Activated T-helper 1 cell treated with anti-CD3 and anti-CD28 coated beads, Interleukin-12 subunit alpha, Interleukin-12 subunit beta, Interleukin-2, Interleukin-4 antibody, amounts not matched to agents 30 ng/mL and 10 ng/mL and 1 ng/mL, durations not matched to agents 14 hours and 24 hours and 36 hours (primary cell): ENCODE measurements around the gene F13A1. TPM values are rescaled to one million over a fixed set of nuclear protein-coding genes. Genes with fewer than 3 reads are reported as not detected.
"Not testable (repeated sequence)": the region's sequence is repeated elsewhere in the genome, so short reads cannot be mapped to it uniquely, and the experiment has no call there.

Experiments
- DNase-seq: peaks from one replicate; pipeline ENCODE4 v3.0.0; 2021; ENCODE audit warnings: low spot score
- H3K27ac Mint-ChIP-seq: one replicate; pipeline ENCODE4 v1.8.0; 2021; ENCODE audit warnings: mild to moderate bottlenecking, mixed read lengths
- H3K27me3 Mint-ChIP-seq: one replicate; pipeline ENCODE4 v1.8.0; 2022; ENCODE audit warnings: mild to moderate bottlenecking, moderate library complexity, mixed read lengths; ENCODE audit not compliant: insufficient read depth
- H3K36me3 Mint-ChIP-seq: one replicate; pipeline ENCODE4 v1.8.0; 2021; ENCODE audit warnings: low read depth, mixed read lengths
- H3K4me1 Mint-ChIP-seq: one replicate; pipeline ENCODE4 v1.8.0; 2021; ENCODE audit warnings: low read depth, mixed read lengths
- H3K4me3 Mint-ChIP-seq: one replicate; pipeline ENCODE4 v1.8.0; 2021; ENCODE audit warnings: mild to moderate bottlenecking, moderate library complexity, mixed read lengths
- H3K9me3 Mint-ChIP-seq: one replicate; pipeline ENCODE4 v1.8.0; 2021; ENCODE audit warnings: mixed read lengths
- intact Hi-C: fragments of 100-400 bp; cut with micrococcal nuclease; formaldehyde crosslinking; loops from one replicate; pipeline ENCODE4 v1.15.1; 2024
- total RNA-seq: library from RNA; stranded (reverse); gene quantifications from 2 replicates; pipeline ENCODE4 v1.2.3, GENCODE V29; 2022

The F13A1 gene
- total RNA-seq, 1 donor from 2014 or later = not detected

- DNase-seq = no peak
- Mint-ChIP-seq H3K4me3 (no peak overlapping the region), H3K36me3 (no peaks in the 10 kb centered on the region), H3K9me3 (no peaks in the 10 kb centered on the region), H3K27ac (no peak overlapping the region), H3K27me3 (peaks cover 22% of the 10 kb centered on the region), H3K4me1 (no peaks in the 10 kb centered on the region)
- intact Hi-C loops = loop anchor here (10.0 kb wide), 1 partner anchor 232 kb away; no protein-coding TSS in a partner anchor
Observed at GRCh38 chr6:6312901-6313441, 7.5 kb downstream of the F13A1 start.

GRCh38 chr6:6305575-6305974 is 14.9 kb downstream of the F13A1 start:
- Mint-ChIP-seq H3K4me3 (no peak overlapping the region), H3K36me3 (no peaks in the 10 kb centered on the region), H3K27me3 (peaks cover 9% of the 10 kb centered on the region), H3K9me3 (no peaks in the 10 kb centered on the region), H3K4me1 (no peaks in the 10 kb centered on the region), H3K27ac (no peak overlapping the region)
- no peak for DNase-seq
- intact Hi-C loops = no loop called here

- H3K4me1 Mint-ChIP-seq, H3K27me3 Mint-ChIP-seq, H3K27ac Mint-ChIP-seq, intact Hi-C loops, H3K36me3 Mint-ChIP-seq, DNase-seq, H3K9me3 Mint-ChIP-seq, H3K4me3 Mint-ChIP-seq: not testable (repeated sequence)
Observed at GRCh38 chr6:6300383-6300782, 20.1 kb downstream of the F13A1 start.

GRCh38 chr6:6293317-6293716 is 27.1 kb downstream of the F13A1 start:
- H3K27ac Mint-ChIP-seq = no peak overlapping the region
- intact Hi-C loops = no loop called here
- H3K36me3 Mint-ChIP-seq = no peaks in the 10 kb centered on the region
- no peak for DNase-seq
- H3K4me1 Mint-ChIP-seq = no peaks in the 10 kb centered on the region
- no peak overlapping the region for H3K4me3 Mint-ChIP-seq
- no peaks in the 10 kb centered on the region for H3K9me3 Mint-ChIP-seq
- peaks cover 4% of the 10 kb centered on the region for H3K27me3 Mint-ChIP-seq

GRCh38 chr6:6287415-6287814 is 33.0 kb downstream of the F13A1 start:
- DNase-seq = no peak
- Mint-ChIP-seq H3K9me3 (no peaks in the 10 kb centered on the region), H3K4me3 (no peak overlapping the region), H3K4me1 (no peaks in the 10 kb centered on the region), H3K27me3 (peaks cover 3% of the 10 kb centered on the region), H3K27ac (no peak overlapping the region), H3K36me3 (no peaks in the 10 kb centered on the region)
- intact Hi-C loops = no loop called here

GRCh38 chr6:6285679-6286078 is 34.8 kb downstream of the F13A1 start:
- no peaks in the 10 kb centered on the region for H3K36me3 Mint-ChIP-seq
- H3K27ac Mint-ChIP-seq = no peak overlapping the region
- H3K4me1 Mint-ChIP-seq = no peaks in the 10 kb centered on the region
- H3K9me3 Mint-ChIP-seq = no peaks in the 10 kb centered on the region
- H3K4me3 Mint-ChIP-seq = no peak overlapping the region
- no peaks in the 10 kb centered on the region for H3K27me3 Mint-ChIP-seq
- DNase-seq = no peak
- intact Hi-C loops = no loop called here

GRCh38 chr6:6284221-6284966 is 36.1 kb downstream of the F13A1 start:
- intact Hi-C loops = no loop called here
- H3K36me3 Mint-ChIP-seq = no peaks in the 10 kb centered on the region
- H3K4me3 Mint-ChIP-seq = no peak overlapping the region
- DNase-seq = no peak
- H3K27ac Mint-ChIP-seq = no peak overlapping the region
- H3K9me3 Mint-ChIP-seq = no peaks in the 10 kb centered on the region
- H3K4me1 Mint-ChIP-seq = no peaks in the 10 kb centered on the region
- H3K27me3 Mint-ChIP-seq = no peaks in the 10 kb centered on the region

- Mint-ChIP-seq H3K4me3 (no peak overlapping the region), H3K27ac (no peak overlapping the region), H3K36me3 (no peaks in the 10 kb centered on the region), H3K27me3 (peaks cover 2% of the 10 kb centered on the region), H3K4me1 (no peaks in the 10 kb centered on the region), H3K9me3 (no peaks in the 10 kb centered on the region)
- intact Hi-C loops = no loop called here
- no peak for DNase-seq
Observed at GRCh38 chr6:6283746-6284145, 36.7 kb downstream of the F13A1 start.

- no peak overlapping the region for H3K27ac Mint-ChIP-seq
- intact Hi-C loops = no loop called here
- H3K4me3 Mint-ChIP-seq = no peak overlapping the region
- H3K36me3 Mint-ChIP-seq = no peaks in the 10 kb centered on the region
- H3K4me1 Mint-ChIP-seq = no peaks in the 10 kb centered on the region
- H3K9me3 Mint-ChIP-seq = no peaks in the 10 kb centered on the region
- DNase-seq = no peak
- peaks cover 4% of the 10 kb centered on the region for H3K27me3 Mint-ChIP-seq
Observed at GRCh38 chr6:6282716-6283115, 37.7 kb downstream of the F13A1 start.

- no peak overlapping the region for H3K4me3 Mint-ChIP-seq
- no peak overlapping the region for H3K27ac Mint-ChIP-seq
- no peaks in the 10 kb centered on the region for H3K36me3 Mint-ChIP-seq
Observed at GRCh38 chr6:6277413-6277812, 43.0 kb downstream of the F13A1 start.

GRCh38 chr6:6270948-6271535 is 49.4 kb downstream of the F13A1 start:
- Mint-ChIP-seq H3K27ac (no peak overlapping the region), H3K27me3 (no peaks in the 10 kb centered on the region), H3K36me3 (no peaks in the 10 kb centered on the region), H3K4me3 (no peak overlapping the region), H3K4me1 (no peaks in the 10 kb centered on the region), H3K9me3 (no peaks in the 10 kb centered on the region)
- DNase-seq = no peak
- intact Hi-C loops = no loop called here

More at GRCh38 chr6:6277413-6277812, 43.0 kb downstream of the F13A1 start:
- H3K27me3 Mint-ChIP-seq = peaks cover 4% of the 10 kb centered on the region
- no peaks in the 10 kb centered on the region for H3K9me3 Mint-ChIP-seq
- no peaks in the 10 kb centered on the region for H3K4me1 Mint-ChIP-seq
- intact Hi-C loops = no loop called here
- no peak for DNase-seq

GRCh38 chr6:6260196-6260722 is 60.2 kb downstream of the F13A1 start:
- no peaks in the 10 kb centered on the region for H3K9me3 Mint-ChIP-seq
- no peaks in the 10 kb centered on the region for H3K27me3 Mint-ChIP-seq
- no peaks in the 10 kb centered on the region for H3K36me3 Mint-ChIP-seq
- no peak overlapping the region for H3K27ac Mint-ChIP-seq
- intact Hi-C loops = no loop called here
- no peaks in the 10 kb centered on the region for H3K4me1 Mint-ChIP-seq
- no peak overlapping the region for H3K4me3 Mint-ChIP-seq
- DNase-seq = no peak

GRCh38 chr6:6256886-6257285 is 63.6 kb downstream of the F13A1 start:
- no peak overlapping the region for H3K4me3 Mint-ChIP-seq
- H3K27me3 Mint-ChIP-seq = no peaks in the 10 kb centered on the region
- no peak overlapping the region for H3K27ac Mint-ChIP-seq
- no peaks in the 10 kb centered on the region for H3K4me1 Mint-ChIP-seq
- no peaks in the 10 kb centered on the region for H3K36me3 Mint-ChIP-seq
- intact Hi-C loops = loop anchor here (10.0 kb wide), 1 partner anchor 288 kb away; no protein-coding TSS in a partner anchor
- no peak for DNase-seq
- H3K9me3 Mint-ChIP-seq = no peaks in the 10 kb centered on the region
